Small intestine (tissue), 7 donors: ENCODE measurements around the gene DHTKD1. TPM values are rescaled to one million over a fixed set of nuclear protein-coding genes. Genes with fewer than 3 reads are reported as not detected.

Experiments used
- DNase-seq, 2 donors: peaks; one replicate each; pipeline versions ENCODE4 v3.0.0 to v3.0.0-alpha.2; 2013
- FAIRE-seq: peaks from 2 replicates; lab custom pipeline; 2012; peaks lifted over from hg19 to GRCh38; lab: Jason Lieb, UNC
- H3K27ac ChIP-seq, 3 donors: one replicate each; pipeline ENCODE4 v1.5.1; 2013; ENCODE audit warnings: low read length in 2 of 3, mild to moderate bottlenecking in 2 of 3, control low read depth in 1 of 3, inconsistent platforms in 1 of 3, low read depth in 1 of 3, moderate library complexity in 1 of 3
- H3K27me3 ChIP-seq, 3 donors: one replicate each; pipeline ENCODE4 v1.6.1; 2013; ENCODE audit warnings: low read length in 3 of 3, inconsistent platforms in 1 of 3; ENCODE audit not compliant: control insufficient read depth in 3 of 3, insufficient read depth in 3 of 3
- H3K36me3 ChIP-seq, 3 donors: one replicate each; pipeline ENCODE4 v1.6.1; 2013; ENCODE audit warnings: low read length in 3 of 3, inconsistent platforms in 1 of 3, low read depth in 1 of 3, mild to moderate bottlenecking in 1 of 3, moderate library complexity in 1 of 3; ENCODE audit not compliant: control insufficient read depth in 3 of 3, insufficient read depth in 2 of 3
- H3K4me1 ChIP-seq, 3 donors: one replicate each; pipeline ENCODE4 v1.6.1; 2013; ENCODE audit warnings: low read length in 2 of 3, inconsistent platforms in 1 of 3, low read depth in 1 of 3, mild to moderate bottlenecking in 1 of 3, moderate library complexity in 1 of 3; ENCODE audit not compliant: control insufficient read depth in 3 of 3, insufficient read depth in 2 of 3
- H3K4me3 ChIP-seq, 3 donors: one replicate each; pipeline ENCODE4 v1.5.1; 2013; ENCODE audit warnings: low read length in 3 of 3, control low read depth in 1 of 3, inconsistent platforms in 1 of 3, low read depth in 1 of 3, mild to moderate bottlenecking in 1 of 3, moderate library complexity in 1 of 3
- H3K9me3 ChIP-seq, 2 donors: one replicate each; pipeline ENCODE4 v1.6.1; 2013; ENCODE audit warnings: low read depth in 1 of 2, low read length in 1 of 2; ENCODE audit not compliant: control insufficient read depth in 2 of 2, insufficient read depth in 1 of 2
- WGBS, 3 donors: extraction: QIAGEN DNeasy Blood & Tissue Kit; methylation state at CpG; one replicate each; pipeline ENCODE4 v1.1.7; 2013; 5-methylcytosine and 5-hydroxymethylcytosine counted together
- polyA plus RNA-seq, 4 donors: library from polyadenylated mRNA; stranded (reverse) in 3 of 4; unstranded in 1 of 4; fragments of 200-250 nt in 3 of 4; fragments of 120-200 nt in 1 of 4; gene quantifications; one replicate each; pipeline versions ENCODE4 v1.2.1 to v1.2.3, GENCODE V29; 2013
- donor health status: healthy with polysubstance abuse.
- donor health status: control.
- donor health status: control.
- donor health status: Bipolar disorder and iron deficiency.
- donor health status: healthy.

DHTKD1 gene
- polyA plus RNA-seq, 4 donors = 5.9 to 12.1 (median 9.5) TPM

DNA sequence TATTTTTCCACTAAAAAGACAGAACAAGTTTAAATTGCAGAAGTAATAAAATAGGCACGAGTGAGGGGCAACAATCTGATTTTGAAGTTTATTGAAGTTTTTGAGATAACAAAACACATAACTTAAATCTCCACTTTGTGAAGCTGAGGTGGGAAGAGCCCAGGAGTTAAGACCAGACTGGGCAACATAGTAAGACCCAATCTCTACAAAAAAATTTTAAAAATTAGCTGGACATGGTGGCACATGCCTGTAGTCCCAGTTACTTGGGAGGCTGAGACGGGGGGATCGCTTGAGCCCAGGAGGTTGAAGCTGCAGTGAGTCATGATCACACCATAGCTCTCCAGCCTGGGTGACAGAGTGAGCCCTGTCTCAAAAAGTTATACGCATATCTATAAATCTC, 37.4 kb upstream of the DHTKD1 start:
- no peaks in the 10 kb centered on the region for H3K9me3 ChIP-seq
- H3K4me1 ChIP-seq = no peaks in the 10 kb centered on the region
- no peak overlapping the region for H3K4me3 ChIP-seq
- H3K36me3 ChIP-seq = peaks cover 4 to 37% (median 13%) of the 10 kb centered on the region in 3 donors
- no peak for DNase-seq
- FAIRE-seq = no peak
- H3K27ac ChIP-seq = no peak overlapping the region
- no peaks in the 10 kb centered on the region for H3K27me3 ChIP-seq
- WGBS, 3 donors = 93 to 95% (median 94%) methylated on average over 4 of the region's 4 CpGs

GRCh38 chr10:12036073-12036655, 32.6 kb upstream of the DHTKD1 start:
- WGBS, 3 donors = 79 to 84% (median 81%) methylated on average over 3 of the region's 3 CpGs
- H3K36me3 ChIP-seq = peaks cover 4 to 27% (median 4%) of the 10 kb centered on the region in 3 donors
- H3K4me3 ChIP-seq = no peak overlapping the region
- H3K27me3 ChIP-seq = no peaks in the 10 kb centered on the region
- peaks cover 0 to 3% (median under 1%) of the 10 kb centered on the region in 3 donors for H3K4me1 ChIP-seq
- FAIRE-seq (no peak), DNase-seq (no peak)
- H3K27ac ChIP-seq = no peak overlapping the region
- H3K9me3 ChIP-seq = no peaks in the 10 kb centered on the region

DNA sequence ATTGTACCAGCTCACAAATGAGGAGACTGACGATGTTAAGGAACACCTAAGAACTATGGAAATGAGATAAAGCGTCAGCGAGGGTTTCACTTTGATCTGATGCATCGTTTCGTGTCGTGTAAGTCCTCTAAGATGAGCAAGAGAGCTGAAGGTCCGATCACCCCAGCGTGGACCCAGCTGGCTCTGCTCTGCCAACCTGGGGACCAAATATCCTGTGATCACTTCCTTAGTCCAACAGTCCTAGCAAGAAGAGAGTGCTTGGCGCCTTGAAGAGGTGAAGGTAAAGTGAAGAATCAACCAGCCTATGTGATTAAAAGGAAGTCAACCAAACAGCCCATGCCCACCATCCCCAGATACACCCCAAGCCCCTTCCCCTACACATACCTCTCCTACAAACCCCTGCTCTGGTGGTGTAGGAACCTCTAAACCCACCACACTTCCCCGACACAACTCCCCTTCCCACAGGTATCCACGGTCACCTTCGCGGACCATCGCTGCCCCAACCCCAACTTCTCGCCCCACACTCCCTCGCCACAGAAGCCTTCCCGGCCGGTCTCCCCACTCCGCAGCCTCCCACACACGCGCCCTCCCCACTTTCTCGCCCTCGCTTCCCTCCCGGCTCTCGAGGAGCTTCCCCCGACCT, 26.9 kb upstream of the DHTKD1 start:
- H3K4me3 ChIP-seq = peak overlapping the region; percentile 82 to 99 (median 98)
- WGBS, 3 donors = 0 to 2% (median 1%) methylated on average over 26 of the region's 26 CpGs
- FAIRE-seq = no peak
- H3K27me3 ChIP-seq = no peaks in the 10 kb centered on the region
- DNase-seq = peak; percentile 53 to 61
- H3K36me3 ChIP-seq = no peaks in the 10 kb centered on the region
- H3K9me3 ChIP-seq = no peaks in the 10 kb centered on the region
- peak overlapping the region; percentile 71 to 100 (median 98) for H3K27ac ChIP-seq
- peaks cover 0 to 4% (median 3%) of the 10 kb centered on the region in 3 donors for H3K4me1 ChIP-seq

- WGBS, 3 donors = 1% methylated on average over 29 to 31 of the region's 31 CpGs
- peak overlapping the region; percentile 71 to 100 (median 98) for H3K27ac ChIP-seq
- no peaks in the 10 kb centered on the region for H3K27me3 ChIP-seq
- no peaks in the 10 kb centered on the region for H3K36me3 ChIP-seq
- peaks cover 0 to 4% (median 3%) of the 10 kb centered on the region in 3 donors for H3K4me1 ChIP-seq
- DNase-seq = no peak
- peak overlapping the region; percentile 82 to 99 (median 98) for H3K4me3 ChIP-seq
- H3K9me3 ChIP-seq = no peaks in the 10 kb centered on the region
- no peak for FAIRE-seq
These were observed 26.4 kb upstream of the DHTKD1 start for GRCh38 chr10:12042409-12042796.

GRCh38 chr10:12042797-12043651, 25.7 kb upstream of the DHTKD1 start, which contains the start of gene UPF2:
UPF2 (minus strand) TSS chr10:12042809; CDS start chr10:12035423, 7,386 bp downstream.
- Histone ChIP-seq H3K36me3 (no peaks in the 10 kb centered on the region), H3K9me3 (no peaks in the 10 kb centered on the region), H3K4me3 (peak within 1 kb of the TSS; percentile 82 to 99 (median 98)), H3K4me1 (peaks cover 0 to 4% (median 3%) of the 10 kb centered on the region in 3 donors), H3K27me3 (no peaks in the 10 kb centered on the region), H3K27ac (peak within 1 kb of the TSS; percentile 94 to 100 (median 98))
- no peak for FAIRE-seq
- peak; percentile 98 to 99 for DNase-seq
- WGBS, 3 donors = 2 to 3% (median 2%) methylated on average over 43 to 56 of the region's 56 CpGs

GRCh38 chr10:12045596-12045995, 23.2 kb upstream of the DHTKD1 start:
- Histone ChIP-seq H3K36me3 (no peaks in the 10 kb centered on the region), H3K27ac (no peak overlapping the region), H3K27me3 (no peaks in the 10 kb centered on the region), H3K4me1 (peaks cover 0 to 4% (median 3%) of the 10 kb centered on the region in 3 donors), H3K9me3 (no peaks in the 10 kb centered on the region), H3K4me3 (no peak overlapping the region)
- DNase-seq (no peak), FAIRE-seq (no peak)
- WGBS, 3 donors = 62 to 80% (median 66%) methylated on average over 5 of the region's 5 CpGs

GRCh38 chr10:12048547-12048946, 20.2 kb upstream of the DHTKD1 start:
- Histone ChIP-seq H3K4me3 (no peak overlapping the region), H3K27me3 (no peaks in the 10 kb centered on the region), H3K27ac (no peak overlapping the region), H3K4me1 (no peaks in the 10 kb centered on the region), H3K9me3 (no peaks in the 10 kb centered on the region), H3K36me3 (no peaks in the 10 kb centered on the region)
- DNase-seq (no peak), FAIRE-seq (no peak)
- WGBS, 3 donors = 67 to 82% (median 78%) methylated on average over 8 of the region's 8 CpGs

- H3K27ac ChIP-seq = no peak overlapping the region
- no peaks in the 10 kb centered on the region for H3K27me3 ChIP-seq
- no peak for DNase-seq
- H3K9me3 ChIP-seq = no peaks in the 10 kb centered on the region
- no peaks in the 10 kb centered on the region for H3K36me3 ChIP-seq
- no peak overlapping the region for H3K4me3 ChIP-seq
- no peak for FAIRE-seq
- H3K4me1 ChIP-seq = no peaks in the 10 kb centered on the region
These were observed 18.2 kb upstream of the DHTKD1 start for GRCh38 chr10:12050528-12050927.
